ENCODE results near the gene CASP12. TPM values are rescaled to one million over a fixed set of nuclear protein-coding genes. Genes with fewer than 3 reads are reported as not detected.

CASP12 gene
- total RNA-seq, 1 donor from 2014 or later, result not detected

DNA sequence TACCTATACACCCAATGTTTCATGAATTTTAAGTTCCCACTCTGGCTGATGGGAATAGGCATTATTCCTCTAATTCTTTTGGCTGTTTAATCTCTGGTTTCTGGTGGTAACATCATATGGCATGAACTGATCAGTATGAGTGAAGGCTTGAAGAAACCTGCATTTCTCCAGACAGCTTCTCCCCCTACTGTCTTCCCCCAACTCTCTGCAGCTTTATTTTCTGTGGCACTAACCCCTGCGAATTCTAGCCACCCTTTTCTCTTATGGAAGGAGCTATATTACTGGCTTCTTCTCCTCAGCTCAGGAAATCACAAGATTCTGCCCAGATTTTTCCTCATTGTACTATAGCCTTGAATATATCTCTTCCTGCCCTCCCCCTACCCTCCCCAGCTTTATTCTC is 57.1 kb downstream of the CASP12 start:
- Mint-ChIP-seq H3K27me3 (ENCODE audit: low read depth) (peaks cover 1% of the 10 kb centered on the region), H3K4me1 (ENCODE audit: low read depth) (no peaks in the 10 kb centered on the region), H3K27ac (ENCODE audit: unreplicated experiment) (no peak overlapping the region), H3K4me3 (ENCODE audit: unreplicated experiment) (no peak overlapping the region), H3K9me3 (ENCODE audit: low read depth) (peaks cover 13% of the 10 kb centered on the region), H3K36me3 (ENCODE audit: low read depth) (peaks cover 2% of the 10 kb centered on the region)
- no peak for DNase-seq (ENCODE audit: low spot score)
- TF ChIP-seq, protein P1, sequence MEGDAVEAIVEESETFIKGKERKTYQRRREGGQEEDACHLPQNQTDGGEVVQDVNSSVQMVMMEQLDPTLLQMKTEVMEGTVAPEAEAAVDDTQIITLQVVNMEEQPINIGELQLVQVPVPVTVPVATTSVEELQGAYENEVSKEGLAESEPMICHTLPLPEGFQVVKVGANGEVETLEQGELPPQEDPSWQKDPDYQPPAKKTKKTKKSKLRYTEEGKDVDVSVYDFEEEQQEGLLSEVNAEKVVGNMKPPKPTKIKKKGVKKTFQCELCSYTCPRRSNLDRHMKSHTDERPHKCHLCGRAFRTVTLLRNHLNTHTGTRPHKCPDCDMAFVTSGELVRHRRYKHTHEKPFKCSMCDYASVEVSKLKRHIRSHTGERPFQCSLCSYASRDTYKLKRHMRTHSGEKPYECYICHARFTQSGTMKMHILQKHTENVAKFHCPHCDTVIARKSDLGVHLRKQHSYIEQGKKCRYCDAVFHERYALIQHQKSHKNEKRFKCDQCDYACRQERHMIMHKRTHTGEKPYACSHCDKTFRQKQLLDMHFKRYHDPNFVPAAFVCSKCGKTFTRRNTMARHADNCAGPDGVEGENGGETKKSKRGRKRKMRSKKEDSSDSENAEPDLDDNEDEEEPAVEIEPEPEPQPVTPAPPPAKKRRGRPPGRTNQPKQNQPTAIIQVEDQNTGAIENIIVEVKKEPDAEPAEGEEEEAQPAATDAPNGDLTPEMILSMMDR (IDR thresholded peaks at IDR 0.05), result no peak

DNA sequence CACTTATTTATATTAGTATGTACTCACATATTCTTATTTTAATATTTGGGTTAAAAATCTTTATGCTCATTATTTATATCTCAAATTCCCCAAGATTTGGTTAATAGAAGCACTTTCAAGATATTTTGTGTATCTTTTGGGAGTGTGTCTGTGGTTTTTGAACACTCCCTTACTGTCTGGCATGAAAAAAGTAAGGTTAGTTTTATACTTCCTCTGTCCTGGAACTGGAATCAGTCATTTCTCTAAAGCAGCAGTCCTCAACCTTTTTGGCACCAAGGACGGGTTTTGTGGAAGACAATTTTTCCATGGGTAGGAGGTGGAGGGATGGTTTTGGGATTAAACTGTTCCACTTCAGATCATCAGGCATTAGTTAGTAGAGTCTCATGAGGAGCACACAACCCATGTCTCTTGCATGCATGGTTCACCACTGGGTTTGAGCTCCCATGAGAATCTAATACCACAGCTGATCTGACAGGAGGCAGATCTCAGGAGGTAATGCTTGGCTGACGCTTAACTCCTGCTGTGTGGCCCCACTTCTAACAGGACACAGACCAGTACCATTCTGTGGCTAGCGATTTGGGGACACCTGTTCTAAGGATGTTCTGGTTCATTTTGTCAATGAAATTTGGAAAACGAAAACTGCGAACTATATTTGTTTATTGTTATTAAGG is 60.2 kb downstream of the CASP12 start:
- TF ChIP-seq, protein P1 (IDR thresholded peaks at IDR 0.05), result no peak
- Mint-ChIP-seq H3K4me1 (ENCODE audit: low read depth) (no peaks in the 10 kb centered on the region), H3K27ac (ENCODE audit: unreplicated experiment) (no peak overlapping the region), H3K27me3 (ENCODE audit: low read depth) (no peaks in the 10 kb centered on the region), H3K4me3 (ENCODE audit: unreplicated experiment) (no peak overlapping the region), H3K9me3 (ENCODE audit: low read depth) (peaks cover 13% of the 10 kb centered on the region), H3K36me3 (ENCODE audit: low read depth) (peaks cover 2% of the 10 kb centered on the region)
- DNase-seq (ENCODE audit: low spot score), result no peak

DNA sequence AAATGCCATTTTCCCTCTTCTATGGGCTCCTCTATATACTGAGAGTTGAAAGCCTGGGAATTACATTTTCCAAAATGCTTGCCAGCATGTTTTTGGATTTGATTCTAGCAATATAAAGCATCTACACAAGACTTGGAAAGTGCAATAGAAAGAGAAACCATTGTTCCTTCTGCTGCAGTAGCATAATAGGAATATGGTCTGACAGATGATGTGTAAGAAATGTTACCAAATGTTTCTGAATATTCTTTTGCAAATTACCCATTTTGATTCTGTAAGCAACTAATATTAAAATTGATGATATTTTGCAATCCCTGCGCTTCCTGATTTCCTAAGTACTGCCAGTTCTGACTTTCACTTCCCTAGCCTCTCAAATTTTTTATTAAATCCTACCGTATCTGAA is 61.6 kb downstream of the CASP12 start:
- H3K27ac Mint-ChIP-seq (ENCODE audit: unreplicated experiment), result no peak overlapping the region
- no peak for DNase-seq (ENCODE audit: low spot score)
- no peak overlapping the region for H3K4me3 Mint-ChIP-seq (ENCODE audit: unreplicated experiment)
- H3K27me3 Mint-ChIP-seq (ENCODE audit: low read depth), result no peaks in the 10 kb centered on the region
- H3K9me3 Mint-ChIP-seq (ENCODE audit: low read depth), result peaks cover 13% of the 10 kb centered on the region
- TF ChIP-seq, protein P1 (IDR thresholded peaks at IDR 0.05), result no peak
- no peaks in the 10 kb centered on the region for H3K4me1 Mint-ChIP-seq (ENCODE audit: low read depth)
- H3K36me3 Mint-ChIP-seq (ENCODE audit: low read depth), result peaks cover 2% of the 10 kb centered on the region

Other genes starting within 250 kb of the CASP12 start
- gene CASP4, start 70.1 kb upstream of the CASP12 start, total RNA-seq, result 1.2 to 12.6 TPM (median 1.8 TPM) in 3 replicates
- not detected in 3 replicates for gene CASP5, start 124.7 kb upstream of the CASP12 start, total RNA-seq
- 1.2 TPM in 1 of 3 replicates, not detected in the others for gene CASP1, start 136.7 kb upstream of the CASP12 start, total RNA-seq
- gene CARD16, start 146.9 kb upstream of the CASP12 start, total RNA-seq, result 2.0 TPM in 1 of 3 replicates, not detected in the others
- gene CARD18, start 241.3 kb upstream of the CASP12 start, total RNA-seq, result not detected in 3 replicates